Activated CD4-positive, alpha-beta T cell treated with anti-CD3 and anti-CD28 coated beads for 36 hours (primary cell): ENCODE results near the gene TBC1D10B. TPM values are rescaled to one million over a fixed set of nuclear protein-coding genes. Genes with fewer than 3 reads are reported as not detected.
A peak's percentile ranks its signal among the peaks of the same experiment; 100 is the strongest.

Source experiments
- ATAC-seq: fragments of 200-7000 bp; cut with Tn5 transposase; one replicate; pipeline ENCODE4 v1.10.0; 2021; ENCODE audit warnings: mild to moderate bottlenecking, moderate library complexity
- CTCF ChIA-PET: fragments of 350-600 bp; sonication (Branson Sonifier 250); formaldehyde crosslinking; loops from one replicate; lab custom pipeline; 2021; ENCODE audit warnings: antibody characterized with exemption; lab: Charles Lee
- POLR2A ChIA-PET: fragments of 350-600 bp; sonication (Branson Sonifier 250); formaldehyde crosslinking; loops from one replicate; lab custom pipeline; 2021; ENCODE audit warnings: antibody characterized with exemption, inconsistent platforms; lab: Charles Lee
- DNase-seq: peaks from one replicate; pipeline ENCODE4 v3.0.0-alpha.2; 2020
- H3K27ac Mint-ChIP-seq: one replicate; pipeline ENCODE4 v1.8.0; 2021; ENCODE audit warnings: mixed read lengths
- H3K27me3 Mint-ChIP-seq: one replicate; pipeline ENCODE4 v1.8.0; 2021; ENCODE audit warnings: mixed read lengths
- H3K36me3 Mint-ChIP-seq: one replicate; pipeline ENCODE4 v1.8.0; 2021; ENCODE audit warnings: low read depth, mixed read lengths
- H3K4me1 Mint-ChIP-seq: one replicate; pipeline ENCODE4 v1.8.0; 2021; ENCODE audit warnings: mixed read lengths
- H3K4me3 Mint-ChIP-seq: one replicate; pipeline ENCODE4 v1.8.0; 2021; ENCODE audit warnings: mild to moderate bottlenecking, moderate library complexity, mixed read lengths
- H3K9me3 Mint-ChIP-seq: one replicate; pipeline ENCODE4 v1.8.0; 2021; ENCODE audit warnings: low read depth, mixed read lengths
- intact Hi-C, 2 experiments: fragments of 100-400 bp; cut with DNase I in 1 of 2; cut with micrococcal nuclease in 1 of 2; formaldehyde crosslinking; loops; one replicate each; pipeline versions ENCODE4 v1.14.2 to v1.15.1; 2022 to 2024; cut with DNase I, micrococcal nuclease
- total RNA-seq, 2 experiments: library from RNA; stranded (reverse); gene quantifications; one replicate each; pipeline ENCODE4 v1.2.3, GENCODE V29; 2021

TBC1D10B gene
- 10 to 100 TPM; 38.1 to 43.4 TPM for total RNA-seq

GRCh38 chr16:30370456-30371247 lies at the start of gene TBC1D10B:
TSS of gene TBC1D10B (minus strand) at chr16:30370494. CDS start at chr16:30370183, 311 bp downstream.
- intact Hi-C loops = loop anchor here (1.0 to 10.0 kb wide), 21 partner anchors 8 to 1546 kb away; partner anchors contain the start of genes CD2BP2 (in 2 of the 2), ZNF771 (in 2 of the 2), ALDOA (in 1 of the 2) and ATXN2L (in 1 of the 2)
- CTCF ChIA-PET = interaction anchor here (0.6 to 3.8 kb wide), 23 partner anchors 10 to 529 kb away, joined by 3 to 17 read pairs (median 4); partner anchors contain the start of genes CD2BP2, DCTPP1, FBRS and SEPTIN1

DNA sequence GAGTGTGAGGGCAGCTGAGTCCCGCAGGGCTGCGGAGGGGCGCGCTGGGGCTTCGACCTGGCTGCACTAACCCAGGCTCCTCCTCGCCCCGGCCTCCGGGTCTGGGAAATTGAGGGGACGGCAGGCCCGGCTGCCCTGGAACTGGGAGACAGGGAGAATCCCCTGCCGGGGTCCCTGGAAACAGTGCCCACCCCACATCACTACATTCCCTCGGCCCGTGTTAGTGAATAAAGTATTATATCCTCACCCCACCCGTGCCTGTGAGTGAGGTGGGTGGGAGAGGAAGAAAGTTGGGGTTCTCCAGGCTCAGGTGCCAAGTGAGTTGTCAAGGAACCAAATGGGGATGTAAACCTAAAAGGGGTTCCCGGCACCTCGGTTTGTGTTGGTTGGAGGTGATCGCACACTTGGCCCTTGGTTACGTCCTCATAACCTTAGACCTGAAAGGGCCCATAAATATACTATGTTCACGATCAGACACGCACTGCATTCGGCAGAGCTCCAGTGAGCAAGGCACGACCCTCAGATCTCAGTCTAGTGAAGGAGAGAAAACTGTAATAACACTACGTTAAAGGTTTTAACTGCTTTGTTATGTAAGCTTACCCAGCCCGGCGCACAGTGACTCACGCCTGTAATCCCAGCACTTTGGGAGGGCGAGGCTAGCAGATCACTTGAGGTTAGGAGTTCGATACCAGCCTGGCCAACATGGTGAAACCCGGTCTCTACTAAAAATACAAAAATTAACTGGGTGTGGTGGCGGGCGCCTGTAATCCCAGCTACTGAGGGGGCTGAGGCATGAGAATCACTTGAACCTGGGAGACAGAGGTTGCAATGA lies 48.3 kb upstream of the TBC1D10B start:
- H3K4me1 Mint-ChIP-seq = peaks cover 30% of the 10 kb centered on the region
- no peaks in the 10 kb centered on the region for H3K27me3 Mint-ChIP-seq
- peak overlapping the region; percentile 69 for H3K27ac Mint-ChIP-seq
- peak overlapping the region; percentile 49 for H3K4me3 Mint-ChIP-seq
- H3K36me3 Mint-ChIP-seq = peaks cover 43% of the 10 kb centered on the region
- ChIA-PET POLR2A (interaction anchor here (0.7 to 2.5 kb wide), 12 partner anchors 9 to 235 kb away, joined by 3 to 14 read pairs (median 6); partner anchors contain the start of genes CORO1A, DCTPP1, ITGAL and SEPTIN1), CTCF (interaction anchor here (0.7 to 4.3 kb wide), 18 partner anchors 9 to 210 kb away, joined by 3 to 56 read pairs (median 4); partner anchors contain the start of genes DCTPP1, TBC1D10B, ZNF48 and ZNF764)
- intact Hi-C loops = loop anchor here in 1 of 2 experiments (1.0 kb wide), 1 partner anchor 117 kb away; no protein-coding TSS in a partner anchor
- H3K9me3 Mint-ChIP-seq = no peaks in the 10 kb centered on the region
- ATAC-seq (no peak), DNase-seq (peak; percentile 31)

More at GRCh38 chr16:30370456-30371247, at the start of gene TBC1D10B:
- H3K4me1 Mint-ChIP-seq = peaks cover 40% of the 10 kb centered on the region
- peak within 1 kb of the TSS; percentile 89 for H3K4me3 Mint-ChIP-seq
- H3K27ac Mint-ChIP-seq = peak within 1 kb of the TSS; percentile 97
- H3K9me3 Mint-ChIP-seq = no peaks in the 10 kb centered on the region
- DNase-seq = peak; percentile 99
- ATAC-seq = peak; percentile 88
- H3K27me3 Mint-ChIP-seq = no peaks in the 10 kb centered on the region
- POLR2A ChIA-PET = interaction anchor here (0.6 to 1.6 kb wide), 20 partner anchors 12 to 1297 kb away, joined by 3 to 7 read pairs (median 4); partner anchors contain the start of genes CORO1A, SEPTIN1, TBX6 and ZNF688
- H3K36me3 Mint-ChIP-seq = peaks cover 26% of the 10 kb centered on the region

DNA sequence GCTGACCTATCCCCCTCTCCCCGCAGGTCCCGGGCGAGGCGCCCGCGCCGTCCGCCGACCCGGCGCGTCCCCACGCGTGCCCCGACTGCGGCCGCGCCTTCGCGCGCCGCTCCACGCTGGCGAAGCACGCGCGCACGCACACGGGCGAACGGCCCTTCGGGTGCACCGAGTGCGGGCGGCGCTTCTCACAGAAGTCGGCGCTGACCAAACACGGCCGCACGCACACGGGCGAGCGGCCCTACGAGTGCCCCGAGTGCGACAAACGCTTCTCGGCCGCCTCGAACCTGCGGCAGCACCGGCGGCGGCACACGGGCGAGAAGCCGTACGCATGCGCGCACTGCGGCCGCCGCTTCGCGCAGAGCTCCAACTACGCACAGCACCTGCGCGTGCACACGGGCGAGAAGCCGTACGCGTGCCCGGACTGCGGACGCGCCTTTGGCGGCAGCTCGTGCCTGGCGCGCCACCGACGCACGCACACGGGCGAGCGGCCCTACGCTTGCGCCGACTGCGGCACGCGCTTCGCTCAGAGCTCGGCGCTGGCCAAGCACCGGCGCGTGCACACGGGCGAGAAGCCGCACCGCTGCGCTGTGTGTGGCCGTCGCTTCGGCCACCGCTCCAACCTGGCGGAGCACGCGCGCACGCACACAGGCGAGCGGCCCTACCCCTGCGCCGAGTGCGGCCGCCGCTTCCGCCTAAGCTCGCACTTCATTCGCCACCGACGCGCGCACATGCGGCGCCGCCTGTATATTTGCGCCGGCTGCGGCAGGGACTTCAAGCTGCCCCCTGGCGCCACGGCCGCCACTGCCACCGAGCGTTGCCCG lies 47.4 kb upstream of the TBC1D10B start:
- H3K4me3 Mint-ChIP-seq = peak overlapping the region; percentile 49
- intact Hi-C loops = loop anchor here (1.0 to 2.0 kb wide), 3 partner anchors 22 to 281 kb away; partner anchors contain the start of genes ZNF48 (in 2 of the 2) and SRCAP (in 1 of the 2)
- CTCF ChIA-PET = interaction anchor here (0.7 to 4.3 kb wide), 20 partner anchors 8 to 211 kb away, joined by 3 to 56 read pairs (median 4); partner anchors contain the start of genes DCTPP1, SEPTIN1, TBC1D10B and ZNF48
- peak; percentile 94 for DNase-seq
- ATAC-seq = peak; percentile 92
- no peak overlapping the region for H3K27ac Mint-ChIP-seq
- no peaks in the 10 kb centered on the region for H3K27me3 Mint-ChIP-seq
- H3K4me1 Mint-ChIP-seq = peaks cover 31% of the 10 kb centered on the region
- H3K36me3 Mint-ChIP-seq = peaks cover 43% of the 10 kb centered on the region
- POLR2A ChIA-PET = interaction anchor here (0.7 to 1.6 kb wide), 12 partner anchors 9 to 234 kb away, joined by 3 to 14 read pairs (median 6); partner anchors contain the start of genes CORO1A, DCTPP1, ITGAL and SEPTIN1
- no peaks in the 10 kb centered on the region for H3K9me3 Mint-ChIP-seq

DNA sequence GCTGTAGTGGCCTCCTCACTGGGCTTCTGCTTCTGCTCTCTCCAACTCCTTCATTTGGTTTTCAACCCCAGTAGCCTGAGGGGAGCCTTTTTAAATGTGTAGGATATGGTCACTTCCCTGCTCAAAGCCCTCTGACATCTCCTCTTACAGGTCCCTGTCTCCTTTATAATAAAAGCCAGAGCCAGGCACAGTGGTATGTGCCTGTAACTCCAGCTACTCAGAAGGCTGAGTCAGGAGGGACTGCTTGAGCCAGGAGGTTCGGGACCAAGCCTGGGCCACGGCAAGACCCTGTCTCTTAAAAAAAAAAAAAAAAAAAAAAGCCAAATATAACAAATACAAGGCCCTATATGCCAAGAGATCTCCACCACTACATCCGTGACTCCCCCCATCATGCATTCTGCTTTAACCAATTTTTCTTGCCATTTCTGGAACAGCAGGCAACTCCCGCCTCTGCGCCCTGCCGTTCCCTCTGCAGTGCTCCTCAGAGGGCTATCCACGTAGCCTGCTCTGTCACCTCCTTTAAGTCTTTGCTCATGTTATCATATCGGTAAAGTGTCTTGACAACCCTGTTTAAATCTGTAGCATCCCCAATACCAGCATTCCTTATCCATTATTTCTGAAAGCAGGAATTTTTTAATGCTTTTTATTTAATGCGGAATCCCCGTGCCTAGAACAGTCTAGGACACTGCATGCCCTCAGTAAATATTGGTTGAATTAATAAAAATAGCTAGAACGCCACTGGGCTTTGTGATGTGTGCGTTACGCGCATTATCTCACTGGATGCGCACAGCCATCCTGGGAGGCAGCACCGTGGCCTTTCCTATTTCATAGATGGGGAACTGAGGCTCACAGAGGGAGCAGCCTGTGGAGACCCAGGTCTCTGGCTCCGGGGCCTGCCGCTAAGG lies 46.6 kb upstream of the TBC1D10B start:
- no peaks in the 10 kb centered on the region for H3K9me3 Mint-ChIP-seq
- H3K27me3 Mint-ChIP-seq = no peaks in the 10 kb centered on the region
- peaks cover 42% of the 10 kb centered on the region for H3K36me3 Mint-ChIP-seq
- DNase-seq (no peak), ATAC-seq (peak; percentile 6)
- ChIA-PET CTCF (interaction anchor here (0.7 to 4.3 kb wide), 15 partner anchors 8 to 212 kb away, joined by 3 to 56 read pairs (median 5); partner anchors contain the start of genes DCTPP1, SEPTIN1, TBC1D10B and ZNF771), POLR2A (interaction anchor here (0.9 to 1.6 kb wide), 11 partner anchors 8 to 233 kb away, joined by 3 to 14 read pairs (median 6); partner anchors contain the start of genes CORO1A, DCTPP1, ITGAL and SEPTIN1)
- H3K27ac Mint-ChIP-seq = no peak overlapping the region
- H3K4me1 Mint-ChIP-seq = peaks cover 35% of the 10 kb centered on the region
- peak overlapping the region; percentile 34 for H3K4me3 Mint-ChIP-seq
- intact Hi-C loops = loop anchor here (1.0 to 2.0 kb wide), 2 partner anchors 22 to 282 kb away; partner anchors contain the start of genes ZNF48 (in 2 of the 2) and SRCAP (in 1 of the 2)

DNA sequence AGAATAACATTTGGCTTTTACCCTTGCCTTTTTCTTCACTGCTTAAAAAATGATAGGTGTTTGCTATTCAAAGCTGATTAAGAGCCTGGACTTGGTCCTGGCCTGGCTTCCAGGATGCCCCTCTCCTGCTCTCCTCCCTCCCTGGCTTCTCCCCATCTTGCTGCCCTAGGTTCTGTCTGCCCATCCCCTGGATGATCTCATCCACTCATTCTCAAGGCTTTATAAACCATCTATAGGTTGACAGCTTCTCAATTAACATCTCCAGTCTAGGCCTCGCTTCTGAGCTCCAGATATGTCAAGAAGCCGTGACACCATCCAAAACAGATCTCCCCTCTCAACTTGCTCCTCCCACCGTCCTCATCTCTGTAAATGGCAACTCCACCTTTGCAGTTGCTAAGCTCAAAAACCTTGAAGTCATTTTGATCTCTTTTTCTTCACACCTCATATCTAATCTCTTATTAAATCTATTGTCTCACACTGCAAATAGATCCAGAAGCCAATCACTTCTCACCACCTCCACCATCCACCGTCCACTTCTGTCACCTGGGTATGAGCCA lies 45.8 kb upstream of the TBC1D10B start:
- H3K36me3 Mint-ChIP-seq = peaks cover 36% of the 10 kb centered on the region
- H3K27ac Mint-ChIP-seq = peak overlapping the region; percentile 22
- H3K9me3 Mint-ChIP-seq = no peaks in the 10 kb centered on the region
- ATAC-seq (no peak), DNase-seq (no peak)
- H3K4me3 Mint-ChIP-seq = no peak overlapping the region
- peaks cover 35% of the 10 kb centered on the region for H3K4me1 Mint-ChIP-seq
- ChIA-PET POLR2A (no interaction called here), CTCF (interaction anchor here (0.7 kb wide), 1 partner anchor 9 kb away, joined by 3 read pairs; no protein-coding TSS in a partner anchor)
- intact Hi-C loops = loop anchor here in 1 of 2 experiments (2.0 kb wide), 1 partner anchor 283 kb away; the partner anchor contains the start of gene SRCAP
- no peaks in the 10 kb centered on the region for H3K27me3 Mint-ChIP-seq

DNA sequence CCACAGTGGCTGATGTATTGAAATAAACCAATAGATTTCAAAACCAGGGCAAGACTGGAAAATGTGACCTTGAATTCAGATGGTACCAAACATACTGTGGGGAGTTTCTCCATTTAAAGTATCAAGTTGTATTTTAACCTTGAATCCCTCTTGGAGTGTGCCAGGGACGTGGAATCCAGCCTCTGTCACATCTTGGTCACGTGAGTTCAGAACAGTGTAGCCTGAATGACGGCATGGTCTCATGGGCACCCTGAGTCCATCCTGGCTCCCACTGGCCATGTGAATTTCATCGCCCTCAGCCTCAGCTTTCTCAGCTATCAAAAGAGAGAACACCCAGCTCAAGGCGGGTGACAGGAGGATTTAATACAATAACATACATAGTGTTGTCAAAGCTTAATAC lies 43.9 kb upstream of the TBC1D10B start:
- H3K9me3 Mint-ChIP-seq = no peaks in the 10 kb centered on the region
- H3K4me1 Mint-ChIP-seq = peaks cover 44% of the 10 kb centered on the region
- ChIA-PET CTCF (interaction anchor here (0.7 to 1.2 kb wide), 3 partner anchors 16 to 228 kb away, joined by 3 to 5 read pairs (median 3); partner anchors contain the start of genes DCTPP1 and ZNF689), POLR2A (interaction anchor here (0.7 kb wide), 1 partner anchor 492 kb away, joined by 9 read pairs; no protein-coding TSS in a partner anchor)
- no peak for DNase-seq
- no peaks in the 10 kb centered on the region for H3K27me3 Mint-ChIP-seq
- intact Hi-C loops = no loop called here
- no peak overlapping the region for H3K4me3 Mint-ChIP-seq
- peaks cover 26% of the 10 kb centered on the region for H3K36me3 Mint-ChIP-seq
- H3K27ac Mint-ChIP-seq = no peak overlapping the region
- no peak for ATAC-seq

DNA sequence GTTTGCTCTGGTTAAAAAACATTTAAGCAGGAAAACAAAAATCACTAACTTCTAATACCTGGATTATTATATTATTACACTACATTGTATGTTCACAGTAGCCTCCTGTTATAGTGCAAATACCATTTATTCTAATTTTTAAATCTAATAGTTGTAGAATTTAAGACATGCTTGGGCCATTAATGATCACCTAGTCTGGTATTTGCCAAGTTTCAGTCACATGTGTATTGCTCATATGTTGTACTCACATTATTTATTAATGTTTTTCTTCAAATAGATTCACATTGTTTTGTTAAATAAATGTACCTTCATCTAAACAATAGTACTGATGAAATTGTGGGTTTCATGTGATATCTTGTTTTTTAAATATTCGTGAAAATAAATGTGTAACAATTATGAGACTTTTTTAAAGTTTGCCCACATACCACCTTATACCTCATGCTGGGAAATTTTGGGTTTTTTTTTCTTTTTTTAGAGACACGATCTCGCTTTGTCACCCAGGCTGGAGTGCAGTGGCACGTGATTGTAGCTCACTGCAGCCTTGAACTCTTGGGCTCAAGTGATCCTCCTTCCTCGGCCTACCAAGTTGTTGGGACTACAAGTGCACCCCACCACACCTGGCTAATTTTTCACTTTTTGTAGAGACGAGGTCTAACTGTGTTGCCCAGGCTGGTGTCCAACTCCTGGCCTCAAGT lies 43.0 kb upstream of the TBC1D10B start:
- DNase-seq (no peak), ATAC-seq (no peak)
- intact Hi-C loops = no loop called here
- Mint-ChIP-seq H3K27ac (peak overlapping the region; percentile 20), H3K4me1 (peaks cover 44% of the 10 kb centered on the region), H3K27me3 (no peaks in the 10 kb centered on the region), H3K4me3 (no peak overlapping the region), H3K9me3 (no peaks in the 10 kb centered on the region), H3K36me3 (peaks cover 20% of the 10 kb centered on the region)
- ChIA-PET CTCF (interaction anchor here (1.2 kb wide), 1 partner anchor 197 kb away, joined by 3 read pairs; the partner anchor contains the start of gene ZNF689), POLR2A (no interaction called here)
